Placental epithelial cell (primary cell): Measurements from ENCODE around the gene IZUMO1R. TPM values are rescaled to one million over a fixed set of nuclear protein-coding genes. Genes with fewer than 3 reads are reported as not detected.

ENCODE experiments used
- total RNA-seq: library from RNA; depleted of rRNA; stranded (reverse); fragments of >200 nt; gene quantifications from 2 replicates; pipeline ENCODE4 v1.2.3, GENCODE V29; 2012

Gene IZUMO1R
- not detected in 2 replicates for total RNA-seq

DNA sequence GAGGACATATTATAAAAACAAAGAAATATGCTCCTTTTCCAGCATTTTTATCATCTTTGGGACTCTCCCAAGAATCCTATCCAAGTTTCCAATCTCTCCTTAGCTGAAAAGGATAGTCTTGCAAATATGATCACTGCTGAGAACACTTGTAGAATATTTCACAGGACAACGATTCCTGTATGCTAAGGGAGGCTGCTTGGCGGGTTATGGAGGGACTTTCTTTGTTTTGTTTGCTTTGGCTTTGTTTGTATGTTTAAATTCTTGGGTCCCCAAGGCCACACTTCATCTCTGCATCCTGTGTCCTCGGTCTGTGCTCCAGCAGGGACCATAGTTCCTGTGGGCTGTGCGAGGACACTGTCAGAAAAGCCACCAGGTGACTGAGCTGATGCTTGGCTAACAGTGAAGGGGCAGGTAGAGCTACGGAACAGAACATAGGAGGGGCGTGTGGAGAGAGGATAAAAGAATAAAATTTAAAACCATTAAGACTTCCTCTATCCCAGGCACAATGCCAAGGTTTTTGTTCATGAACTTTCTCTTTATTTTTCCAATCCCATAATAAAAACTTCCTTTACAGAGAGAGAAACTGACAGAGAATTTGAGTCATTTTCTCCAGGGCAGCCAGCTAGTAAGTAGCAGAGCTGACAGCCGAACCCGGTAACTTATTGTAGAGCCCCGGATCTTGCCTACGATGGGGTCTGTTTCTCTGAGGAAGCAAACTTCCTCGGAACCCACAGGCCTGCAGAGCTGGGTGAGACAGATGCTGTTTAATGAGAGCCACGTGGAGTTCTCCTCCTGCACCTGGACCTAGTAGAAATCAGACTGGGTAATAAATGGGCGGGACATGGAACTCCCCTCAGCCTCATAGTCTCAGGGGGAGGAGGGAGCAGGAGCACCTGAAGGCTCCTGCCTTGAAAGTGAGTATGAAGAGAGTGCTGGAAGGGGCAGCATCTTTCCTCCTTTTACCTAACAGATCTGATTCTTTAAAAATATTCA, at the start of gene IZUMO1R:
TSS of gene IZUMO1R (plus strand) at position 615 of the 993 bp plus-strand sequence. CDS start 1,057 bp downstream, outside the sequence.

Other genes with a start within 250 kb of the IZUMO1R start
- gene PANX1, start 175.7 kb upstream of the IZUMO1R start, total RNA-seq = 55.0 and 67.7 TPM in 2 replicates
- under 0.01 TPM in 1 of 2 replicates, not detected in the other for gene GPR83, start 96.8 kb downstream of the IZUMO1R start, total RNA-seq
- gene MRE11, start 189.3 kb downstream of the IZUMO1R start, total RNA-seq = 9.3 and 11.4 TPM in 2 replicates
- 14.5 and 16.5 TPM in 2 replicates for gene ANKRD49, start 189.4 kb downstream of the IZUMO1R start, total RNA-seq
- gene C11orf97, start 207.9 kb downstream of the IZUMO1R start, total RNA-seq = not detected in 2 replicates
- gene FUT4, start 239.3 kb downstream of the IZUMO1R start, total RNA-seq = 14.1 and 14.5 TPM in 2 replicates